ENCODE results near the gene CARD19.
A peak's percentile ranks its signal among the peaks of the same experiment; 100 is the strongest.

Gene CARD19

GRCh38 chr9:93096131-93096802 is at the start of gene CARD19:
CARD19 (plus strand) TSS chr9:93096217; CDS start chr9:93096346, 129 bp downstream.
- peak; percentile 4 for DNase-seq

DNA sequence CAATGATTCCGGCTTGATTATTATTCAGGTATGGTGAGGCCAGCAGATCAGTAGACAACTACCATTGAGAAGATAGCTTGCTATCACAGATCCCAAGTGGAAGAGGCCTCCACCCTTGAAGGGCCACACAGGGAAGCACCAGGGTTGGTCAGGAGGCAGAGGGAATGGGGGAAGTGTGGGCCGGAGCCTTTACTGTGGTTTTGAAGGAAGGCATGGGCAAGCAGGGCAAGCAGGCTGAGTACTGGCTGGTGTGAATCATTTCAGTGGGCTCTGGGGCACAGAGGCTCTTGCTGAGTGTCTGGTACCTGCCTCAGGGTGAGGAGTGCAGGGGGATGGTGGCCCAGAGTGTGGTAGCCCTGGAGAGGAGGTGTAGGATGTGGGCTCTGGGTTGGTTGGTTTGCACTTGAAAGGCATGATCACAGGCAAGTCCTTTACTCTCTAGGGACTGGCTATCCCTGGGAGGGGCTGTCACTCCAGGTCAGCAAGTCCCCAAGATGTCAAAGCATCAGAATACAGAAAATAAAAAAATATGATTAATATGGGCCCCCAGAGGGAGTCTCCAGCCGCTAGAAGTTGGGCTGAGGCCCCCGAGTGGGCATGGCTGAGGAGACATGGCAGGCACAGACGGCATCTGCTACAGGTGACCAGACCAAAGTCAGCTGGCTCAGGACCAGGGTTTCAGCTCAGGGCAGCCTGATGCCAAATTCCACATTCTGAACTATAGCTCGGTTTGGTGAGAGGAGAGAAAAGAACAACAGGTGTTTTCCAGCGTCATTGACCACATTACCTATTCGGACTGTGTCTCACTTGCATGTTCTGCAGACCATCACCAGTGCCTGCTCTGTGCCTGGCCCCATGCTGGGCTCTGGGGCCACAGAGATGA is 47.2 kb upstream of the CARD19 start:
- DNase-seq, result no peak

- no peak for DNase-seq
Measured at GRCh38 chr9:93049491-93049890, 46.5 kb upstream of the CARD19 start.

GRCh38 chr9:93050231-93050630 is 45.8 kb upstream of the CARD19 start:
- no peak for DNase-seq

DNA sequence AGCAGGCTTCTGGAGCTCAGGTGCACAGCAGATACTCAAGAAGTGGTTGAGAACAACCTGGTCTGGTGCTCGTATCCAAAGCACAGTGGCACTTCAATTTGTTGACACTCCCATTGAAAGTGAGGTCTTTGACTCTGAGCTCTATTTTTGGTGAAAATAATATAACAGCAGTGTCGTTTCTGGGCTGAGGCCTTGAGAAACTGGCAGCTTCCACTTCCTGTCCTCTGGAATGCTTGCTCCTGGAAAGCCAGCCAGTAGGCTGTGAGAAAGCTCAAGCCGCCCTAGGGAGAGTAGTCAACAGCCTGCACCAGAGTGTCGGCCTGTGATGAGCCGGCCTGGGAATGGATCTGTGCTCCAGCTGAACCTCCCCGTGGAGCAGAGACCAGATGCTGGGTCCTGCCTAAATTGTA is 44.3 kb upstream of the CARD19 start:
- DNase-seq, result no peak

- DNase-seq, result no peak
Measured at GRCh38 chr9:93052791-93053540, 43.1 kb upstream of the CARD19 start.

- no peak for DNase-seq
Measured at GRCh38 chr9:93053781-93054331, 42.2 kb upstream of the CARD19 start.

- no peak for DNase-seq
Measured at GRCh38 chr9:93054758-93055704, 41.0 kb upstream of the CARD19 start.

DNA sequence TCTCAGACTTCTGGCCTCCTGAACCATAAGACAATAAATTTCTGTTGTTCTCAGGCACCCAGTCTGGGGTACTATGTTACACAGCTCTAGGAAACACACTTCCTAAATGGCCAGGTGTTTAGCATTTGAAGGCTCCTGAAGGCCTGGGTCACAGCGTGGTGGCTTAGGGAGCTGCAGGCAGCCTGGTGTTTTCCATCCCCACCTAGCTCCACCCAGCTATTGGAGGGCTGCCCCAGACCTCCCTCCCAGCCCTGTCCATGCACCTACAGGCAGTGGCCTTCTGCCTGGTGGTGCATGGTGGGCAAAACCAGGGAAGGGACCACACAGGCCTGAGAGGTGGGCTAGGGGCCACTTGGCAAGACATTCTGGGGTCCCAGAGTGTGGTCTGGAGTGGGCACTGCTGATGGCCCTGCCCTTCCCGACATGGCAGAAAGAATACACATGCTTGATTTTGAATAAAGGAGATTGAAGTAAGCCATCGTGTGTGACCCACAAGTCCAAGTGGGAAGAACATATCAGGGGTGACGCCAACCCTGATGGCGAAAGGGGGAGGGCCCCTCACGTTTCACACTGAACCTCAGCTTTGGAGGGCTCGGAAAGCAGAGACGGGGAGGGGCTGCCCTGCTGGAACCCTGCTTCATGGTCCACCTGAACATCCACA is 38.8 kb upstream of the CARD19 start:
- no peak for DNase-seq

DNA sequence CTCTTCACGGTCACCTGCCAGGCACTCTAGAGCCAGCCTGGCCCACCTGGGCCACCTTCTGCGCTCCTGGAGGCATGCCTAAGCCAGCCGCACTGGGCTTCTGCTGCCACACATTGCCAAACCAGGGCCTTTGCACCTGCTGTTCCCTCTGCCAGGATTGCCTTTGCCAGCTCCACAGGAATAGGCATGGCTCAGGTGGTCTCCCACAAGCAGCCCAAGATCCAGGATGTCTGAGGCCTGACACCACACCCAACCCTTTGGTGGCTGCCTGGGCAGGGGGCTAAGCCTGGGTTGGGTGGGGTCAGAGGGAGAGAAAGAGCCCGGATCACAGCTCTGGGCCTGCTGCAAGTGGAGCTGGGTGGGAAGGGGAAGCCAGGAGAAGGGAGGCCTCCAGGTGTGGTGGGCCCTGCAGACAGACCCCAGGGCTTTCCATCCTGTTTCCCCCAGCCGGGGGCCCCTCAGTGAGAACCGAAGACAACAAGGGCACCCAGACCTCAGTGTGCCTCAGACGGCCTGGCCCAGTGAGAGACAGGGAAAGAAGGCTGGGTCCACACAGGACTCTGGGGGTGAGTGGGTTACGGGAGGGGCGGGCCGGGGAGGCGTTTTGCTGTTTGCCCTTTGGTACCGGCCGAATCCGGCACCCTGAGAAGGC is 38.2 kb upstream of the CARD19 start:
- DNase-seq, result no peak

DNA sequence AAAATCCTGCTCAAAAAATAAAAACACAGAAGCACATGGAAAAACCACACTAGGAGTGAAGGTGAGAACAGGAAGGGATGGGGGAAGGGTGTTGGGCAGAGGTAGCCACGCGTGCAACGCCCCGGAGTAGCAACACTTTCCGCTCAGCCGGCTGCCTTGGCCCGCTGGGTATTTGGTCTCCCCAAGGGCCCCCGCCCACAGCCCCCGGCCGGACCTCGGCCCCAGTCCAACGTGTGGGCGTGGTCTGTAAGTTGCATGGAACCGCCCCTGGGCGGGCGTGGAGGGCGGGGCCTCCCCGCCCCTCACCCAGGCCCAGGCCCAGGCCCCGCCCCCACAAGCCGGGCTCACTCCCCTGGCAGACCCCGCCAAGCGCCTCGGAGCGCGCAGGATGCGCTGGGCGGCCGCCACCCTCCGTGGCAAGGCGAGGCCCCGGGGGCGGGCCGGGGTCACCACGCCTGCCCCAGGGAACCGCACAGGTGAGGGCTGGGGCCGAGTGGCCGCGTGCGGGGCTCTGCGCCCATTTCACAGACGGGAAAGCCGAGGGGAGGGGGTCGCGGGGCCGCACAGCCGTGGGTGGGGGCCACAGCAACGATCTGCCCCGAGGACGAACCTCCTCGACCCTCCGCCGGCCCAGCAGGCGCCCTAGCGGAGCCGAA is 37.5 kb upstream of the CARD19 start, which contains the start of gene SUSD3:
SUSD3 (plus strand) TSS at position 347 of the 656 bp plus-strand sequence; CDS start at position 389, 42 bp downstream.
- DNase-seq, result no peak

DNA sequence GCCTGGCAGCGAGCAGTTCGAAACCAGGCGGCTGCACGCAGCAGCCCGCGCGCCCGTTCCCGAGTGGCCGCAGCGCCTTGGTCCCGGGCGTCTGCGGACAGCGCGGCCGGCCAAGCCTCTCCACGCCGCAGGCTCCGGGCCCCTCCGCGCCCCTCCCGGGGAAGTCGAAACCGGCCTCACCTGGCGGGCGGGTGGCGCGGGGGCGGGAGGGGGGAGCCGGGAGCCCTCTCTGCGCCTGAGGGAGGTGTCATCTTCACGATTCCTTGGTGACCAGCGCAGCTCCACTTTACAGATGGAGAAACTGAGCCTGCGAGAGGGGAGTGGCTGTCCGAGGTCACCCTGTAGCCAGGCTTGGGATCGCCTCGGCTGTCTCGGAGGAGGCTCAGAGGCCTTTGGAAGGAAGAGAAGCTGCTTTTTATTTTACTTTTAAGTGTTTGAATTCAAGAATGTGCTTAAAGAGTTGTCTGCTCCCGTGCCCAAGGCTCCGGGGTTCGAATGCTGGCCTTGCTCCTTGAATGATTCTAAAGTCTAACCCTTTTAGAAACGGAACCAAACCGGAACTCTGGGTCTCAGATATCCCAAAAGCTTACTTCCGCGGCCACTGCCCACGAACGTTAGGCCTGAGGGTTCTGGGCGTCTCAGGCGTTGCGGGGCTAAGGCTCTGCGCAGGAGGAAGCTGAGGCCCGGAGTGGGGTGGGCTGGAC is 36.9 kb upstream of the CARD19 start:
- DNase-seq, result no peak

GRCh38 chr9:93059715-93060578 is 36.1 kb upstream of the CARD19 start:
- DNase-seq, result no peak

DNA sequence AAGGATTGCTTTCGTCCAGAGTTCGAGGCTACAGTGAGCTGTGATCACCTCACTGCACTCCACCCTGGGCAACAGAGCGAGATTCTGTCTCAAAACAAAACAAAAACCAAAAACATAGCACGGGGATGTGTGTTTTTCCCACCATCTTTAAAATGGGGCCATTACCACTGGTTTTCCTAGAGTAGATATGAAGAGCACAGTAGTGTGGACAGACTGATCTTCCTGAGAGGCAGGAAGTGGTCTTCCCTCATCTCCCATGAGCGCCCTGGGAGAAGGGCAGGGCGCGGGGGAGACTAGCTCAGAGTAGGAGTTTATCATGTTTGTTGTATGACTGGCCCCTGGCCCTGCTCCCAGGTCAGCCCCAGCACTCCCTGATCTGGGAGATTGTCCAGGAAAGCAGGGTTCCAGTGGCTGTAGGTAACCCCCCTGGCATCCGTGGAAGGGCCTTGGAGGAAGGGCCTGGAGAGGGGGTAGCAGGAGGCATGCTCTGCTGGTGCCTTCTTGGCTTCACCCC is 35.2 kb upstream of the CARD19 start:
- no peak for DNase-seq

DNA sequence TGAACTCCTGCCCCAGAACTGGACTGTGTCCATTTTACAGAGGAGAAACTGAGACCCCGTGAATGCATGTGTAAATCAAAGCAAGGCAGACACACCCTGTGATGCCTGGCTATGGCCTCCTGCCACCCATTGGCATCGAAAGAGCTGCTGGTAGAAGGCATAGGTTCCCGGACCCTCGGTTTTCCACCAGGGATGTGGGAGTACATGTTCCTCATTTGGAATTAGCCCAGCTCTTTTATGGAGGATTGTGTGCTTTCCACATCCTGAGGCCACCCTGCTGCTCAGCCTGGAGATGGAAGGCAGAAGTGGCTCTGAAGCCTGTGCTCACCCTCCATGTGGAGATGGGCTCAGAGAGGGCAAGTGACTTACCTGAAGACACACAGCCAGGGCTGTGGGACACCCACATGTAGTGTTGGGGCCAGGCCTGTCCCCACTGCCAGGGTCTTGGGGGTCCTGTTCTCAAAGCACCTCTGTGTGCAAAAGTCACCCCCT is 34.7 kb upstream of the CARD19 start:
- DNase-seq, result no peak

DNA sequence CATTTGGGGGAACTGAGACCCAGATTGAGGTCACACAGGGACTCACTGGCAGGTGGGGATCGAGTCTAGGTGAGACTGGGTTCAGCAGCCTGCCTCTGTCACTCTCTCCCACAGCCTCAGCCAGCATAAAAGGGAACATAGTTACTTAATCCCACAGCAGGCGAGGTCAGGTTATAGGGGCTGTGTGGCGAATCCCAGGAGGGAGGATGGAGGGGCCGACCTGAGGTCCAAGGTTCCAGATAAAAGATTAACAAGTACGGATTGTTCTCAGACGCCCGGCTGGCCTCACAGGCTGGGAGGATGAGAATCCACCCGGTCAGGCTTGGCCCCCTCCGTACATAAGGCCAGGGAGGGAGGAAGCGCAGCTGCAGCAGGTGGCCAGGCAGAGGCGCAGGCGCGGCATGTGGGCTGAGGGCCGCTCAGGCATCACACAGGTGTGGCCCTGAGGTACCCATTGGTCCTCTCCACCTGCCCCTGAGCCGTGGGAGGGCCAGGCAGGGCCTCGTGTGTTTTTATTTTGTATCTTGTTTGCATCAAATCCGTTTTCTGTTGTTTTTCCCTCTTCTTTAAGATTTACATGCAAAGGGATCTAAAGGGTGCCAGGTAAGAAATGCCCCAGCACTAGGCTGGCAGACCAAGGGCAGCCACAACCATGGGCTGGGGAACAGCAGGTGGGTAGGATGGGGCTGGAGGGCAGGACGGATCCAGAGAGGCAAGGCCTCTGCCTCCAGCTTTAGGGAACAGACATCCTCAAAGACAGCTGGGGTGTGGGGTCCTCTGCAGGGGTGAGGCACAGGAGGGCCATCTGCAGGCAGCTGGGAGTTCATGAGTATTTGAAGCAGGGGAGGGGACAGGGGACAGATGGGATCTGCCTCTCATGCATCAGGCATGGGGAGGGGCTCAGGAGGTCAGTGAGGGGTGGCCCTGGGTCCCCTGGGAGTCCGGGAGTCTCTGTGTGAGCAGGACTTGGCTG is 33.9 kb upstream of the CARD19 start:
- peak; percentile 31 for DNase-seq

Data from NCI-H526 treated with DMSO at 0.1 percent for 48 hours (cell line).